Esophagus muscularis mucosa (tissue), 4 donors: Measurements from ENCODE around the gene TMEM207.

Source experiments
- CTCF ChIP-seq, 3 experiments: fragments of 200-600 bp in 2 of 3; fragments of 450-650 bp in 1 of 3; sonication (generic) in 2 of 3; IDR thresholded peaks; one replicate each; pipeline ENCODE4 v1.5.1; 2017 to 2019; ENCODE audit warnings: antibody characterized with exemption in 3 of 3, mild to moderate bottlenecking in 2 of 3, moderate library complexity in 1 of 3
- EP300 ChIP-seq: sonication (generic); formaldehyde crosslinking; IDR thresholded peaks from one replicate; pipeline ENCODE4 v1.6.1; 2017; ENCODE audit warnings: antibody characterized with exemption
- POLR2A ChIP-seq: fragments of 450-650 bp; IDR thresholded peaks from one replicate; pipeline ENCODE4 v1.6.1; 2017; ENCODE audit warnings: antibody characterized with exemption, moderate library complexity, mild to moderate bottlenecking, low read depth

DNA sequence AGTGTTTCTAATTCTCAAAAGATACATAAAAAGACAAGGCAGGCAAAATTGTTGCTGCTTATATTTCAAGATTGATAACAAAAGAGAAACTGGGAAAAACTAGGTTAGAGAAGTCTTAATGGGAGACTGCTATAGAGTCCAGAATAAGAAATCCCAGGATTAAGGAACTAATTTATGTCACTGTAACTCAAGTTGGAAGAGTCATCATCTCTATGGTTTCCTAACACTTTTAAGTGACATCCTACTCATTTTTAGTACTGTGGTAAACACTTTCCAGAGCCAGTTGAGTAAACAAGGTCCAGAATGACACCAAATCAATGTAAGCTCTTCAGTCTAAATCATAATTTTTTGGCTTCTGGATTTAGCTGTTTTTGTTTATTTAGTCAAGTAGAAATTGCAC lies 53.7 kb downstream of the TMEM207 start:
- no peak for TF ChIP-seq CTCF (IDR thresholded peaks at IDR 0.05)
- TF ChIP-seq EP300: no peak
- TF ChIP-seq POLR2A: no peak
